Brain microvascular endothelial cell (primary cell): Measurements from ENCODE around the gene PPFIA1.

Experiments used
- DNase-seq: peaks from one replicate; pipeline ENCODE4 v3.0.0-alpha.2; 2020
- H3K27ac ChIP-seq: fragments of 250-450 bp; sonication (Bioruptor Pico); 2 replicates; pipeline ENCODE4 v1.5.1; 2020; ENCODE audit warnings: mild to moderate bottlenecking, moderate library complexity
- H3K27me3 ChIP-seq: fragments of 250-450 bp; sonication (Bioruptor Pico); replicated peaks from 2 replicates; pipeline ENCODE4 v1.5.1; 2020; ENCODE audit warnings: mild to moderate bottlenecking
- H3K36me3 ChIP-seq: fragments of 250-450 bp; sonication (Bioruptor Pico); replicated peaks from 2 replicates; pipeline ENCODE4 v1.5.1; 2020; ENCODE audit warnings: mild to moderate bottlenecking
- H3K4me3 ChIP-seq: 2 replicates; pipeline ENCODE4 v1.5.1; 2011; ENCODE audit warnings: low read depth, mild to moderate bottlenecking, control low read depth, low read length, moderate library complexity
- CTCF ChIP-seq: IDR thresholded peaks from 2 replicates; pipeline ENCODE4 v1.5.1; 2011; ENCODE audit warnings: low read depth, mild to moderate bottlenecking, moderate library complexity, low read length, control low read depth, inconsistent platforms; ENCODE audit errors: missing control alignments
- in situ Hi-C: cut with HindIII; loops from 2 replicates; pipeline ENCODE4 v1.10.0; 2017; ENCODE audit warnings: low sequenced_read_pairs, low pct_ligation_motif_present

PPFIA1 gene

GRCh38 chr11:70229737-70230136, 40.8 kb upstream of the PPFIA1 start:
- Histone ChIP-seq H3K4me3 (no peak overlapping the region), H3K27ac (no peak overlapping the region), H3K27me3 (no peaks in the 10 kb centered on the region), H3K36me3 (no peaks in the 10 kb centered on the region)
- no peak for TF ChIP-seq CTCF
- in situ Hi-C loops, result no loop called here
- no peak for DNase-seq

GRCh38 chr11:70230151-70230839, 40.2 kb upstream of the PPFIA1 start:
- no peak for DNase-seq
- Histone ChIP-seq H3K27me3 (no peaks in the 10 kb centered on the region), H3K4me3 (no peak overlapping the region)

GRCh38 chr11:70230840-70231710, 39.4 kb upstream of the PPFIA1 start:
- no peak overlapping the region for H3K4me3 ChIP-seq
- DNase-seq, result no peak

More at GRCh38 chr11:70230151-70230839, 40.2 kb upstream of the PPFIA1 start:
- H3K27ac ChIP-seq, result no peak overlapping the region
- no peaks in the 10 kb centered on the region for H3K36me3 ChIP-seq
- in situ Hi-C loops, result no loop called here
- TF ChIP-seq CTCF, result no peak

GRCh38 chr11:70233034-70233433, 37.5 kb upstream of the PPFIA1 start:
- in situ Hi-C loops, result no loop called here
- TF ChIP-seq CTCF, result no peak
- Histone ChIP-seq H3K4me3 (no peak overlapping the region), H3K36me3 (no peaks in the 10 kb centered on the region), H3K27me3 (no peaks in the 10 kb centered on the region), H3K27ac (peak overlapping the region; percentile 57)
- no peak for DNase-seq

More at GRCh38 chr11:70230840-70231710, 39.4 kb upstream of the PPFIA1 start:
- no peak for TF ChIP-seq CTCF
- Histone ChIP-seq H3K27me3 (no peaks in the 10 kb centered on the region), H3K27ac (no peak overlapping the region), H3K36me3 (no peaks in the 10 kb centered on the region)
- in situ Hi-C loops, result no loop called here

- peak overlapping the region; percentile 57 for H3K27ac ChIP-seq
- in situ Hi-C loops, result no loop called here
- no peaks in the 10 kb centered on the region for H3K36me3 ChIP-seq
- H3K4me3 ChIP-seq, result no peak overlapping the region
- H3K27me3 ChIP-seq, result no peaks in the 10 kb centered on the region
- no peak for TF ChIP-seq CTCF
- DNase-seq, result peak; percentile 89
Measured at GRCh38 chr11:70233511-70233934, 37.0 kb upstream of the PPFIA1 start.
